ENCODE measurements around the gene CDC45.

GRCh38 chr22:19483481-19484244, 3.9 kb downstream of the CDC45 start:
- TF ChIP-seq CTCF (CRISPR knock-in tag; IDR thresholded peaks at IDR 0.05) (no peak), ESRRA (CRISPR knock-in tag; IDR thresholded peaks at IDR 0.05; ENCODE audit: low read depth) (no peak), NR2F1 (CRISPR knock-in tag; IDR thresholded peaks at IDR 0.05) (no peak), ZNF7 (CRISPR knock-in tag; IDR thresholded peaks at IDR 0.05) (no peak), SALL2 (CRISPR knock-in tag; IDR thresholded peaks at IDR 0.05) (no peak), ZNF350 (CRISPR knock-in tag; IDR thresholded peaks at IDR 0.05; ENCODE audit: borderline replicate concordance, low read depth) (no peak), PBX3 (CRISPR knock-in tag; IDR thresholded peaks at IDR 0.05; ENCODE audit: borderline replicate concordance) (no peak), POLR2AphosphoS5 (IDR thresholded peaks at IDR 0.05; ENCODE audit: low read depth, low read length) (no peak), ZBTB14 (CRISPR knock-in tag; IDR thresholded peaks at IDR 0.05) (no peak), ZNF24 (IDR thresholded peaks at IDR 0.05) (no peak)

Measured in HepG2 (cell line).